IPS DF 6.9 (cell line): Measurements from ENCODE around the gene CLIP3.

Experiments
- DNase-seq: peaks from one replicate; pipeline ENCODE4 v3.0.0-alpha.2; 2013; ENCODE audit warnings: low read depth, low spot score
- H3K27ac ChIP-seq: one replicate; pipeline ENCODE4 v1.5.1; 2013; ENCODE audit warnings: low read length, control low read depth
- H3K27me3 ChIP-seq: 2 replicates; pipeline ENCODE4 v1.6.1; 2013; ENCODE audit warnings: mild to moderate bottlenecking, low read length; ENCODE audit not compliant: control insufficient read depth, insufficient read depth
- H3K36me3 ChIP-seq: 2 replicates; pipeline ENCODE4 v1.6.1; 2013; ENCODE audit warnings: low read length; ENCODE audit not compliant: control insufficient read depth, insufficient read depth
- H3K4me1 ChIP-seq: 2 replicates; pipeline ENCODE4 v1.6.1; 2013; ENCODE audit warnings: low read length; ENCODE audit not compliant: control insufficient read depth, insufficient read depth
- H3K4me3 ChIP-seq: 2 replicates; pipeline ENCODE4 v1.5.1; 2013; ENCODE audit warnings: mild to moderate bottlenecking, low read length
- H3K9me3 ChIP-seq: 2 replicates; pipeline ENCODE4 v1.6.1; 2013; ENCODE audit warnings: low read length, inconsistent platforms; ENCODE audit not compliant: control insufficient read depth, insufficient read depth
- WGBS: extraction: QIAGEN DNeasy Blood & Tissue Kit; methylation state at CpG from one replicate; pipeline ENCODE4 v1.1.7; 2013; ENCODE audit warnings: mixed read lengths, missing lambda C conversion rate; ENCODE audit not compliant: insufficient read length, insufficient coverage; 5-methylcytosine and 5-hydroxymethylcytosine counted together

The CLIP3 gene

DNA sequence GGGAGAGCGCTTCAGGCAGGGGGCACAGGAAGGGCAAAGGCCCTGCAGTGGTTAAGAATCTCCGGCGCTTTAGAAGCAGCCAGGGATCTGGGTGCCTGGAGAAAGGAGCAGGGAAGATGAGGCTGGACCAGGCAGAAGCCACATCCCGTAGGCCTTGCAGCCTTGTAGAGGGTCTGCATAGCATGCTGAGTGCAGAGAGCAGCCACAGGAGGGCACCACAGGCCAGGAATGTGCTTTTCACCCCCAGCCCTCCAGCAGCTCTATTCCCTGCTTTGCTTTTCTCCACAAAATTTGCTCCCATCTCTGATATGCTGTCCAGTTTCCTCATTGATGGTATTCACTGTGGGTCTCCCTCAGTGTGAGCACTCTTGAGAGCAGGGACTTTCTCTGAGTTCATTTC lies 27.8 kb upstream of the CLIP3 start:
- no peak overlapping the region for H3K4me3 ChIP-seq
- no peaks in the 10 kb centered on the region for H3K27me3 ChIP-seq
- no peak for DNase-seq
- no peaks in the 10 kb centered on the region for H3K9me3 ChIP-seq
- no CpG with 5 or more reads among the region's 4 CpGs for WGBS
- H3K4me1 ChIP-seq = no peaks in the 10 kb centered on the region; the same call in 1 of the 2 replicates
- peaks cover 12% of the 10 kb centered on the region for H3K36me3 ChIP-seq
- no peak overlapping the region for H3K27ac ChIP-seq

GRCh38 chr19:36059180-36059910 lies 26.7 kb upstream of the CLIP3 start:
- Histone ChIP-seq H3K4me1 (no peaks in the 10 kb centered on the region; the same call in 1 of the 2 replicates), H3K27me3 (no peaks in the 10 kb centered on the region), H3K27ac (no peak overlapping the region), H3K4me3 (no peak overlapping the region), H3K36me3 (peaks cover 10% of the 10 kb centered on the region), H3K9me3 (no peaks in the 10 kb centered on the region)
- no peak for DNase-seq
- no CpG with 5 or more reads among the region's 6 CpGs for WGBS

- no peaks in the 10 kb centered on the region for H3K27me3 ChIP-seq
- no peak for DNase-seq
Measured at GRCh38 chr19:36058481-36059179, 26.0 kb upstream of the CLIP3 start.

GRCh38 chr19:36054733-36055686 lies 22.3 kb upstream of the CLIP3 start, which contains the start of gene WDR62:
Gene WDR62 (plus strand): TSS chr19:36054897. CDS start chr19:36054972, 75 bp downstream.
- DNase-seq = peak; percentile 76
- H3K9me3 ChIP-seq = no peaks in the 10 kb centered on the region
- H3K27ac ChIP-seq = no peak within 1 kb of the TSS
- peaks cover 6% of the 10 kb centered on the region; the same call in 1 of the 2 replicates for H3K36me3 ChIP-seq
- peaks cover 1% of the 10 kb centered on the region for H3K4me1 ChIP-seq
- WGBS = no CpG with 5 or more reads among the region's 76 CpGs
- H3K4me3 ChIP-seq = peak within 1 kb of the TSS; percentile 69
- no peaks in the 10 kb centered on the region for H3K27me3 ChIP-seq

More at GRCh38 chr19:36058481-36059179, 26.0 kb upstream of the CLIP3 start:
- Histone ChIP-seq H3K27ac (no peak overlapping the region), H3K9me3 (no peaks in the 10 kb centered on the region), H3K4me1 (no peaks in the 10 kb centered on the region; the same call in 1 of the 2 replicates), H3K36me3 (peaks cover 10% of the 10 kb centered on the region), H3K4me3 (no peak overlapping the region)
- WGBS = no CpG with 5 or more reads among the region's 12 CpGs

DNA sequence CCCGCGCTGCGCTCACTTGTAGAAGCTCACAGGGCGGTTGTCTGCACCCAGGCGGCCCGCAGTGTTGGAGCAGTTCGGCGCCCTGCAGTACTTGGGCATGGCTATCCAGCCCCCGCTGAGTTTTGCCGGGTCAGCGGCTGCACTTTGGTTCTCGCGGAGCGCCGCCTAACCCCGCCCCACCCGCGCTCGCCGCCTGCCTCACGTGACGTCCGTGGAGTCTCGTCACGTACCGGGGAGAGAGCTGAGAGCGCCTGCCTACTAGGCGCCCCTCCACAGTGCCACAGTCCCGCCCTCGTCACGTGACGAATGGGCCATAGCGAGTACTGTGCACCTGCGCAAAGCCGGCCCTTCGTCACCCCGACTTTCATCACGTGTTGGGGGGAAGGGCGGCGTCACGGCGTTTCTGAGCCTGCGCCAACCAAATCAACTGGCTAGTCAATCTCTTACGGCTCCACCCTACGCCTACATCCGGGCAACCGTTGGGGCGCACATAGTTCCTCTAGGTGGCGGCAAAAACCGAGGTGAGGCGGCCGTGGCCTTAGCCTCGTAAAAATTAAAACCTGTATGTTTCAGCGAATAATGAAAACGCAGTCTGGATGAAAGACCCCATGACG lies 21.6 kb upstream of the CLIP3 start, which contains the start of gene THAP8:
Gene THAP8, minus strand, starts transcription at position 167 of the 614 bp plus-strand sequence. Its CDS starts 68 bp downstream, at position 99.
- Histone ChIP-seq H3K27ac (no peak within 1 kb of the TSS), H3K27me3 (no peaks in the 10 kb centered on the region), H3K9me3 (no peaks in the 10 kb centered on the region), H3K4me3 (peak within 1 kb of the TSS; percentile 69), H3K4me1 (peaks cover 1% of the 10 kb centered on the region; the same call in 1 of the 2 replicates), H3K36me3 (peaks cover 3% of the 10 kb centered on the region; the same call in 1 of the 2 replicates)
- peak; percentile 98 for DNase-seq
- no CpG with 5 or more reads among the region's 56 CpGs for WGBS

GRCh38 chr19:36051637-36052036 lies 19.0 kb upstream of the CLIP3 start:
- Histone ChIP-seq H3K27ac (no peak overlapping the region), H3K4me1 (peaks cover 1% of the 10 kb centered on the region; the same call in 1 of the 2 replicates), H3K36me3 (no peaks in the 10 kb centered on the region), H3K9me3 (no peaks in the 10 kb centered on the region), H3K27me3 (no peaks in the 10 kb centered on the region), H3K4me3 (no peak overlapping the region)
- no peak for DNase-seq
- no CpG with 5 or more reads among the region's 4 CpGs for whole genome bisulfite sequencing

DNA sequence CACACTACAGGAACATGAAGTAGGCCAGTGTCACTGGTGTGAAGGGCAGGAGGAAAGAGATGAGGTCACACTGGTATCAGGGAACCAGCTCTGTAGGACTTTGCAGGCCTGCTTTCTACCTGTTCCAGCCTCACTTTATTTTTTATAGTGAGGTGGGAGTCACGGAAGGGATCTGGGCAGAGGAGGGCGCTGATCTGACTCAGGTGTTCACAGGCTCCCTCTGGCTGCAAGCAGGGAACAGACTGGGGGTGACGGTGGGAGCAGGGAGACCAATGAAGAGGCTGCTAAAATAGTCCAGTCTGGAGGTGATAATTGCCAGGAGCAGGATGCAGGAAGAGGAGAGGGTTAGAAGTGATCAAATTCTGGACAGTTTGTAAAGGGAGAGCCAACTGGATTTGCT lies 18.6 kb upstream of the CLIP3 start:
- no peak overlapping the region for H3K4me3 ChIP-seq
- no CpG with 5 or more reads among the region's 3 CpGs for WGBS
- no peaks in the 10 kb centered on the region for H3K9me3 ChIP-seq
- DNase-seq = no peak
- no peaks in the 10 kb centered on the region for H3K27me3 ChIP-seq
- H3K27ac ChIP-seq = no peak overlapping the region
- H3K4me1 ChIP-seq = peaks cover 1% of the 10 kb centered on the region; the same call in 1 of the 2 replicates
- H3K36me3 ChIP-seq = no peaks in the 10 kb centered on the region

DNA sequence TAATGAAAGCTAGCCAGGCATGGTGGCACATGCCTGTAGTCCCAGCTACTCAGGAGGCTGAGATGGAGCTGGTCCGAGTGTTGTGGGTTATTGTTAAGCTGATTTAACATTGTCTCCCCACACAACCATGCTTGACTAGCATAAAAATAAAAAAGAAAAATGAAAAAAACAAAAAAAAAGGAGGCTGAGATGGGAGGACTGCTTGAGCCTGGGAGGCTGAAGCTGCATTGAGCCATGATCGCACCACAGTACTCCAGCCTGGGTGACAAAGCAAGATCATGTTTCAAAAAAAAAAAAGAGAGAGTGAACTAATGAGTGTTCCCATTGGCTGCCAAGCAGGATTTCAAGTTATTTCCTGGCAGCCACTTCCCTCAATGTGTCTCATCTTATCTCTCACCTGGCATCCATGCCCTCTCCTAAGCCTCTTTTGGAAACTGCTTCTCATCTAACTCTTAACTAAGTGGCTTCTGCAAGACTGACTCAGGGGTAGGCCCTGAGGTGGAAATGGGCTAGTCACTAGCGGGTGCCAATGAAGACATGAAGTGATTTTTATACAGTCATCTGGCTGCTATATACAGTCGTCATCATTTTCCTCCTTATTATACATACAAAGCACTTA lies 16.5 kb upstream of the CLIP3 start:
- Histone ChIP-seq H3K27ac (no peak overlapping the region), H3K9me3 (no peaks in the 10 kb centered on the region), H3K4me3 (no peak overlapping the region), H3K27me3 (no peaks in the 10 kb centered on the region), H3K4me1 (peaks cover 1% of the 10 kb centered on the region; the same call in 1 of the 2 replicates), H3K36me3 (no peaks in the 10 kb centered on the region)
- WGBS = no CpG with 5 or more reads among the region's 4 CpGs
- DNase-seq = no peak

GRCh38 chr19:36047835-36048234 lies 15.2 kb upstream of the CLIP3 start:
- no peaks in the 10 kb centered on the region for H3K27me3 ChIP-seq
- H3K9me3 ChIP-seq = no peaks in the 10 kb centered on the region
- DNase-seq = no peak
- H3K4me1 ChIP-seq = peaks cover 1% of the 10 kb centered on the region; the same call in 1 of the 2 replicates
- no peak overlapping the region for H3K4me3 ChIP-seq
- no peaks in the 10 kb centered on the region for H3K36me3 ChIP-seq
- no peak overlapping the region for H3K27ac ChIP-seq
